Activated CD4-positive, alpha-beta T cell treated with anti-CD3 and anti-CD28 coated beads for 36 hours (primary cell): ENCODE measurements around the gene RUSC1. TPM values are rescaled to one million over a fixed set of nuclear protein-coding genes. Genes with fewer than 3 reads are reported as not detected.

Experiments
- ATAC-seq: fragments of 200-7000 bp; cut with Tn5 transposase; one replicate; pipeline ENCODE4 v1.10.0; 2021; ENCODE audit warnings: mild to moderate bottlenecking, moderate library complexity
- CTCF ChIA-PET: fragments of 350-600 bp; sonication (Branson Sonifier 250); formaldehyde crosslinking; loops from one replicate; lab custom pipeline; 2021; ENCODE audit warnings: antibody characterized with exemption; lab: Charles Lee
- POLR2A ChIA-PET: fragments of 350-600 bp; sonication (Branson Sonifier 250); formaldehyde crosslinking; loops from one replicate; lab custom pipeline; 2021; ENCODE audit warnings: antibody characterized with exemption, inconsistent platforms; lab: Charles Lee
- DNase-seq: peaks from one replicate; pipeline ENCODE4 v3.0.0-alpha.2; 2020
- H3K27ac Mint-ChIP-seq: one replicate; pipeline ENCODE4 v1.8.0; 2021; ENCODE audit warnings: mixed read lengths
- H3K27me3 Mint-ChIP-seq: one replicate; pipeline ENCODE4 v1.8.0; 2021; ENCODE audit warnings: mixed read lengths
- H3K36me3 Mint-ChIP-seq: one replicate; pipeline ENCODE4 v1.8.0; 2021; ENCODE audit warnings: low read depth, mixed read lengths
- H3K4me1 Mint-ChIP-seq: one replicate; pipeline ENCODE4 v1.8.0; 2021; ENCODE audit warnings: mixed read lengths
- H3K4me3 Mint-ChIP-seq: one replicate; pipeline ENCODE4 v1.8.0; 2021; ENCODE audit warnings: mild to moderate bottlenecking, moderate library complexity, mixed read lengths
- H3K9me3 Mint-ChIP-seq: one replicate; pipeline ENCODE4 v1.8.0; 2021; ENCODE audit warnings: low read depth, mixed read lengths
- intact Hi-C, 2 experiments: fragments of 100-400 bp; cut with DNase I in 1 of 2; cut with micrococcal nuclease in 1 of 2; formaldehyde crosslinking; loops; one replicate each; pipeline versions ENCODE4 v1.14.2 to v1.15.1; 2022 to 2024; cut with DNase I, micrococcal nuclease
- total RNA-seq, 2 experiments: library from RNA; stranded (reverse); gene quantifications; one replicate each; pipeline ENCODE4 v1.2.3, GENCODE V29; 2021

RUSC1 gene
- total RNA-seq, 2 experiments from 2014 or later = 21.3 to 22.2 TPM

DNA sequence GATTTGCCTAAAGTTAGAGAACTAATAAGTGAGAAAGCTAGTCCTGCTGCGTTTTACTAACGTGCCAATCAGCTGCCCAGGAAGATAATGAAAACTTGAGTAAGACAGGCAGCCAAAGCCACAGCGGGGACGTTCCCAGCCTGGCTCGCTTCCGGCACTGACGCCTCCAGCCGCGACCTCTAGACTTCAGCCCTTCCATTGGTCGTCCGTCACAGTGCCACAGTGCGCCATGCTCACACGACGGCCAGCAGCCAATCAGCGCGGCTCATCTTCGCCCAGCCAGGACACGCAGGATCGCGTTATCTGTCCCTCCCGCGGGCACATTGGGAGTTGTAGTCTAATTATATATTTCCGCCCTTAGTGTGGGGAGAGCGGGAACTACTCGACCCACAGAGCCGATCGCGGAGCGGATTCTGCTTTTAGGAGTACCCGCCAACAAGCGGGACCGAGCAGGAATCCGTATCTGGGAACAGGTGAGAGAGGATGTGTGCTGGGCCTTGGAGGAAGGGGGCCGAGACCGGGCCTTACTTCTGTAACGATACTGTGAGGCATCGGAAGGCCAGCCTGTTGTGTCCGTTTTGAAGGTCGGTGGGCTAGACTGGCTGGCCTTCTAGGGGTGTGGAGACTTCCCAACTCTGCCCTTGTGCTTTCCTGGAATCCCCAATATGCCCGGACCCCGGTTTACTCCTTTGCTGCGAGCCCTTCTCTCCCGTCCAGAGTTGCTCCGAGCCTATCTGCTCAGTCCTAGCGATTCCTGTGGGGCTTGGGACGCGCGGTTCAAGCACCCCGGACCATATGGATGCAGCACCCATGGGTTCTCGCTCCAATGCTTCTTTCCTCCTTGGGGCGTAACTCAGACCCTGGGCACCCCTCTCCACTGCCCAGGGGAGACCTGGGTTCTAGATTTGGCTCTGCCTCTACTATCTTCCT, 11.9 kb upstream of the RUSC1 start, which contains the start of gene FDPS:
Gene FDPS, plus strand, starts transcription at position 374 of the 930 bp plus-strand sequence. CDS start 924 bp downstream, outside the sequence.
- Mint-ChIP-seq H3K9me3 (no peaks in the 10 kb centered on the region), H3K27ac (peak within 1 kb of the TSS; percentile 98), H3K27me3 (no peaks in the 10 kb centered on the region), H3K4me3 (peak within 1 kb of the TSS; percentile 88), H3K4me1 (peaks cover 34% of the 10 kb centered on the region), H3K36me3 (peaks cover 39% of the 10 kb centered on the region)
- CTCF ChIA-PET = interaction anchor here (0.5 to 2.4 kb wide), 13 partner anchors 10 to 551 kb away, joined by 3 to 28 read pairs (median 4); partner anchors contain the start of genes RUSC1, SCAMP3 and SYT11
- intact Hi-C loops = loop anchor here (1.0 to 10.0 kb wide), 18 partner anchors 15 to 746 kb away; partner anchors contain the start of genes HCN3 (in 2 of the 2), SCAMP3 (in 2 of the 2), ASH1L (in 1 of the 2) and CKS1B (in 1 of the 2)
- ATAC-seq (peak; percentile 99), DNase-seq (peak; percentile 99)
- POLR2A ChIA-PET = interaction anchor here (0.7 to 1.2 kb wide), 5 partner anchors 36 to 329 kb away, joined by 3 to 7 read pairs (median 4); partner anchors contain the start of genes CLK2 and SCAMP3

DNA sequence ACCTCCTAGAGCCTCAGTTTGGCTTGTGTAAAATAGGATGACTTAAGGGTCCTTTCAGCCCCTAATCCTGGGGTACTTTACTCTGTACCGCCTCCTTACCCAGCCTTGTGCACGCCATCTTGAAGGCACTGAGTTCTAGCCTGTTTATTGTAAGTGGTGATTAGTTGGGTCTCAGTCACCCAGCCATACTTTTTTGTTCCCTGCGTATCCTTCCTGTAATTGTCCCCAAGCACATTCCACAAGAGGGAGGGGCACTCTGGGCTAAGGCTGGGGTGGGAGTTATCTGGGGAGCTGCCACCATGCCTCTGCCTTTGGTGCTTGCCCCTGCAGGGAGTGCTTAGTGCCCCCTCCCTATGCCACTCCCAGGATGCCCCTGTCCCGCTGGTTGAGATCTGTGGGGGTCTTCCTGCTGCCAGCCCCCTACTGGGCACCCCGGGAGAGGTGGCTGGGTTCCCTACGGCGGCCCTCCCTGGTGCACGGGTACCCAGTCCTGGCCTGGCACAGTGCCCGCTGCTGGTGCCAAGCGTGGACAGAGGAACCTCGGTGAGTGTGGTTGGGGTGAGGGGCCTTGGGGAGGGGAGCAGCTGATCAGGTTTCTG, 11.2 kb upstream of the RUSC1 start:
- H3K36me3 Mint-ChIP-seq = peaks cover 41% of the 10 kb centered on the region
- no peaks in the 10 kb centered on the region for H3K27me3 Mint-ChIP-seq
- CTCF ChIA-PET = no interaction called here
- DNase-seq (peak; percentile 20), ATAC-seq (no peak)
- intact Hi-C loops = loop anchor here (2.0 to 10.0 kb wide), 5 partner anchors 33 to 715 kb away; partner anchors contain the start of genes DAP3 (in 1 of the 2), HCN3 (in 1 of the 2), MTX1 (in 1 of the 2) and SCAMP3 (in 1 of the 2)
- POLR2A ChIA-PET = no interaction called here
- H3K9me3 Mint-ChIP-seq = no peaks in the 10 kb centered on the region
- peak overlapping the region; percentile 88 for H3K4me3 Mint-ChIP-seq
- H3K4me1 Mint-ChIP-seq = peaks cover 34% of the 10 kb centered on the region
- H3K27ac Mint-ChIP-seq = peak overlapping the region; percentile 98

DNA sequence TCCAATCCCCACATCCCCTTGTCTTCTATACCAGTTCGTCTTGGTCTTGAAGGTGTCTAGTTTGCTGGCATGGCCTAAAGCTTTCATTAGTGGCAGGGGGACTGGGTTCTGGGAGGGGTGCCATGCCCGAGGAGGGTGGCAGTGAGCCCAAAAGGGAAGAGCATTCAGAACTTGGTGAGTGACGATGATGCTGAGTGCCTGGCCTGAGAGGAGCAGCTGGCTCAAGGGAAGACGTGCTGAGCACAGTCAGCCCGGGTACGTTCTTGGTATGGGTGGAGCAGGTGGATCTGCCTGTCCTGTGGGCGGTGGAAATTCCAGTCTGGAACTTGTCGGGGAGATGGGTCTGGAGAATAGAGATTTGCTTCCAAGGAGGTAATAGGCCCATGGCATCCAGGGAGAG, 7.4 kb upstream of the RUSC1 start:
- intact Hi-C loops = no loop called here
- Mint-ChIP-seq H3K36me3 (peaks cover 55% of the 10 kb centered on the region), H3K4me3 (no peak overlapping the region), H3K27me3 (no peaks in the 10 kb centered on the region), H3K9me3 (no peaks in the 10 kb centered on the region), H3K27ac (no peak overlapping the region), H3K4me1 (peaks cover 25% of the 10 kb centered on the region)
- POLR2A ChIA-PET = no interaction called here
- no peak for DNase-seq
- no peak for ATAC-seq
- CTCF ChIA-PET = interaction anchor here (0.6 to 1.6 kb wide), 2 partner anchors 63 to 491 kb away, joined by 3 to 7 read pairs; no protein-coding TSS in a partner anchor

DNA sequence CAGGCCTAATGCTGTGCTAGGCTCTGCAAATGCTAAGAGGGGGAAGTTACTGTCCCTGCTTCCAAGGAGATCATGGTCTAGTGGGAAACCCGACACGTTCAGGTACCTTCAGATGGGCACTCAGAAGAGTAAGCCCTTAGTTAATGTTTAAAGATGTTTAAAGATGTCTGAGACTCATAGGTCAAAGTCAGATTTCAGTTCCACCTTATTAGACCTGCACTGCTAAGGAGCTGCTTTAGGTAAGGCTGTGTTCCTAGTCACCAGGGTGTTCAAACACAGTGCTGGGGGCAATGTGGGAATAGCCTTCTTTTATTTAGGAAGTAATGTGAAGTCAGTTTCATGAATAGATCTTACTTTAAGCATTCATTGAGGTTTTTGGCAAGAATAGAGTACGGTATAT, 3.8 kb upstream of the RUSC1 start:
- Mint-ChIP-seq H3K4me1 (peaks cover 33% of the 10 kb centered on the region), H3K27ac (no peak overlapping the region), H3K4me3 (no peak overlapping the region), H3K27me3 (no peaks in the 10 kb centered on the region), H3K36me3 (peaks cover 51% of the 10 kb centered on the region), H3K9me3 (no peaks in the 10 kb centered on the region)
- ChIA-PET POLR2A (interaction anchor here (0.6 kb wide), 1 partner anchor 363 kb away, joined by 6 read pairs; no protein-coding TSS in a partner anchor), CTCF (interaction anchor here (1.0 to 1.3 kb wide), 3 partner anchors 9 to 66 kb away, joined by 3 to 5 read pairs (median 4); no protein-coding TSS in a partner anchor)
- DNase-seq (no peak), ATAC-seq (no peak)
- intact Hi-C loops = no loop called here

DNA sequence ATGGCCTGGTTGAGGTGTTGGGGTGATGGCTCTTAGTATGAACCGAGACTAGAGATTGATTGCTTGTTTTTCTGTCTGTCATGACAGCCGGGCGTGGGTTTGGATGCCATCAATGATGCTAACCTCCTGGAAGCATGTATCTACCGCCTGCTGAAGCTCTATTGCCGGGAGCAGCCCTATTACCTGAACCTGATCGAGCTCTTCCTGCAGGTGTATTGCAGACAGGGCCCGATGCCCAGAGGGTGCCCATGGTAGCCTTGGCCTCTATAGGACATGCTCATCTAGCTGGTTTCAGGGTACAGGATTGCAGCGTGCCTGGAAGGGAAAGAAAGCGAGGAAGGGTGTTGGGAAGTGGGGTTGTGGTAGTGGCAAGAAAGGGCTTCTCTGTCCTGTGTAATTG, 2.6 kb upstream of the RUSC1 start:
- POLR2A ChIA-PET = interaction anchor here (0.7 kb wide), 1 partner anchor 27 kb away, joined by 3 read pairs; no protein-coding TSS in a partner anchor
- no peak for ATAC-seq
- no peak for DNase-seq
- no peaks in the 10 kb centered on the region for H3K27me3 Mint-ChIP-seq
- no peaks in the 10 kb centered on the region for H3K9me3 Mint-ChIP-seq
- intact Hi-C loops = no loop called here
- H3K36me3 Mint-ChIP-seq = peaks cover 41% of the 10 kb centered on the region
- CTCF ChIA-PET = interaction anchor here (0.6 to 1.5 kb wide), 6 partner anchors 10 to 1400 kb away, joined by 3 to 6 read pairs (median 4); partner anchors contain the start of genes CLK2 and FDPS
- peaks cover 33% of the 10 kb centered on the region for H3K4me1 Mint-ChIP-seq
- no peak overlapping the region for H3K27ac Mint-ChIP-seq
- no peak overlapping the region for H3K4me3 Mint-ChIP-seq

DNA sequence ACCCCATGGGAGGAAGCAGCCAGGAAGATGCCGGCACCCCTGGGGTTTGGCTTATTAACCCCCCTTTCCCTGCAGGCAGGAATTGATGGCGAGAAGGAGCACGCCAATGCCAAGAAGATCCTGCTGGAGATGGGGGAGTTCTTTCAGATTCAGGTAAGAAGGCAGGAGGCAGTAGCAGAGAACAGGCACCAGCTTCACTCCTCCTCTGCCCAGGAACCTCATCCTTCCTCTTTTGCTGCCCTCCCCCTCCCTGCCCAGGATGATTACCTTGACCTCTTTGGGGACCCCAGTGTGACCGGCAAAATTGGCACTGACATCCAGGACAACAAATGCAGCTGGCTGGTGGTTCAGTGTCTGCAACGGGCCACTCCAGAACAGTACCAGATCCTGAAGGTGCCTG, 1.2 kb upstream of the RUSC1 start:
- ChIA-PET CTCF (interaction anchor here (0.6 to 6.1 kb wide), 6 partner anchors 12 to 472 kb away, joined by 3 to 79 read pairs (median 3); partner anchors contain the start of genes CLK2, FDPS and KRTCAP2), POLR2A (no interaction called here)
- Mint-ChIP-seq H3K4me3 (no peak overlapping the region), H3K27me3 (no peaks in the 10 kb centered on the region), H3K9me3 (no peaks in the 10 kb centered on the region), H3K27ac (no peak overlapping the region), H3K4me1 (peaks cover 33% of the 10 kb centered on the region), H3K36me3 (peaks cover 33% of the 10 kb centered on the region)
- intact Hi-C loops = no loop called here
- ATAC-seq = no peak
- no peak for DNase-seq

DNA sequence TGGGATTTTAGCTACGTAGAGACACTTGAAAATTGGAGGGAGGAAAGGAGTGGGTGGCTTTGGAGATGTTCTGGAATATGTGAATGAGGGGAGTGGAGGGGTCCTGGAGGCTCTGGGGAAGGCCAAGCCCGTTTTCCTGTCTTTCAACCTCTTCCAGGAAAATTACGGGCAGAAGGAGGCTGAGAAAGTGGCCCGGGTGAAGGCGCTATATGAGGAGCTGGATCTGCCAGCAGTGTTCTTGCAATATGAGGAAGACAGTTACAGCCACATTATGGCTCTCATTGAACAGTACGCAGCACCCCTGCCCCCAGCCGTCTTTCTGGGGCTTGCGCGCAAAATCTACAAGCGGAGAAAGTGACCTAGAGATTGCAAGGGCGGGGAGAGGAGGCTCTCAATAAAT, 442 bp upstream of the RUSC1 start:
- DNase-seq (no peak), ATAC-seq (no peak)
- Mint-ChIP-seq H3K9me3 (no peaks in the 10 kb centered on the region), H3K36me3 (peaks cover 28% of the 10 kb centered on the region), H3K4me1 (peaks cover 33% of the 10 kb centered on the region), H3K27me3 (no peaks in the 10 kb centered on the region), H3K27ac (no peak overlapping the region), H3K4me3 (peak overlapping the region; percentile 60)
- ChIA-PET POLR2A (no interaction called here), CTCF (interaction anchor here (0.6 to 6.1 kb wide), 13 partner anchors 11 to 472 kb away, joined by 3 to 79 read pairs (median 3); partner anchors contain the start of genes CLK2, FDPS and KRTCAP2)
- intact Hi-C loops = loop anchor here (5.0 to 10.0 kb wide), 7 partner anchors 113 to 657 kb away; partner anchors contain the start of genes ARHGEF2 (in 1 of the 2), DAP3 (in 1 of the 2), MTX1 (in 1 of the 2) and SLC50A1 (in 1 of the 2)

DNA sequence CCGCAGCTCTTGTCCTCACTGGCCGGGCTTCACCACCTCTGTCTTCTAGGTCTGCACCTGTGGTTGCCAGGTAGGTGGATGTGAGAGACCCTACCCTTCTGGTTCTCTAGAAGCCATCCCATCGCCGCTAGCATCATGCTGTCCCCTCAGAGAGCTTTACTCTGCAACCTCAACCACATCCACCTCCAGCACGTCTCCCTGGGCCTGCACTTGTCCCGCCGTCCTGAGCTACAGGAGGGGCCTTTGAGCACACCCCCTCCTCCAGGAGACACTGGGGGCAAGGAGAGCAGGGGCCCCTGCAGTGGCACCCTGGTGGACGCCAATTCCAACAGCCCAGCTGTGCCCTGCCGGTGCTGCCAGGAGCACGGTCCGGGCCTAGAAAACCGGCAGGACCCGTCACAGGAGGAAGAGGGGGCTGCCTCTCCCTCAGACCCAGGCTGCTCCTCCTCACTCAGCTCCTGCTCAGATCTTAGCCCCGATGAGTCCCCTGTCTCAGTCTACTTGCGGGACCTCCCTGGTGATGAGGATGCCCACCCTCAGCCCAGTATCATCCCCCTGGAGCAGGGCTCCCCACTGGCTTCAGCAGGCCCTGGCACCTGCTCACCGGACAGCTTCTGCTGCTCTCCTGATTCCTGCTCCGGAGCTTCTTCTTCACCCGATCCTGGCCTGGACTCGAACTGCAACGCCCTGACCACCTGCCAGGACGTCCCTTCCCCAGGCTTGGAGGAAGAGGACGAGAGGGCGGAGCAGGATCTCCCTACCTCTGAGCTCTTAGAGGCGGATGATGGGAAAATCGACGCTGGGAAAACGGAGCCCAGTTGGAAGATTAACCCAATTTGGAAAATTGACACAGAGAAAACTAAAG, 1.2 kb downstream of the RUSC1 start:
- H3K27ac Mint-ChIP-seq = no peak overlapping the region
- H3K9me3 Mint-ChIP-seq = no peaks in the 10 kb centered on the region
- H3K36me3 Mint-ChIP-seq = peaks cover 25% of the 10 kb centered on the region
- ATAC-seq (no peak), DNase-seq (peak; percentile 16)
- peaks cover 42% of the 10 kb centered on the region for H3K4me1 Mint-ChIP-seq
- H3K4me3 Mint-ChIP-seq = peak overlapping the region; percentile 76
- CTCF ChIA-PET = interaction anchor here (0.6 to 6.1 kb wide), 16 partner anchors 11 to 259 kb away, joined by 3 to 79 read pairs (median 4); partner anchors contain the start of genes FDPS and KRTCAP2
- H3K27me3 Mint-ChIP-seq = no peaks in the 10 kb centered on the region
- intact Hi-C loops = loop anchor here (5.0 to 10.0 kb wide), 7 partner anchors 115 to 655 kb away; partner anchors contain the start of genes ARHGEF2 (in 1 of the 2), DAP3 (in 1 of the 2), MTX1 (in 1 of the 2) and SLC50A1 (in 1 of the 2)
- POLR2A ChIA-PET = interaction anchor here (1.0 to 1.1 kb wide), 2 partner anchors 70 to 699 kb away, joined by 3 to 4 read pairs; no protein-coding TSS in a partner anchor

DNA sequence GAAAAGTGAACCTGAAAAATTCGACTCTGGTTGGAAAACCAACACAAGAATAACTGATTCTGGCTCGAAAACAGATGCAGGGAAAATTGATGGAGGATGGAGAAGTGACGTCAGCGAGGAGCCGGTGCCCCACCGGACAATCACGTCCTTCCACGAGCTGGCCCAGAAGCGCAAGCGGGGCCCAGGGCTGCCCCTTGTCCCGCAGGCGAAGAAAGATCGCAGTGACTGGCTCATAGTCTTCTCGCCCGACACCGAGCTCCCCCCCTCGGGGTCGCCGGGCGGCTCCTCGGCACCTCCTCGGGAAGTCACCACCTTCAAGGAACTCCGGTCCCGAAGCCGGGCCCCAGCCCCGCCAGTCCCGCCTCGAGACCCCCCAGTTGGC, 1.9 kb downstream of the RUSC1 start:
- Mint-ChIP-seq H3K27me3 (no peaks in the 10 kb centered on the region), H3K9me3 (no peaks in the 10 kb centered on the region), H3K36me3 (peaks cover 25% of the 10 kb centered on the region), H3K4me3 (peak overlapping the region; percentile 76), H3K4me1 (peaks cover 42% of the 10 kb centered on the region), H3K27ac (no peak overlapping the region)
- CTCF ChIA-PET = interaction anchor here (0.6 to 6.1 kb wide), 16 partner anchors 12 to 279 kb away, joined by 3 to 79 read pairs (median 4); partner anchors contain the start of genes FDPS and KRTCAP2
- intact Hi-C loops = loop anchor here (5.0 to 10.0 kb wide), 7 partner anchors 115 to 655 kb away; partner anchors contain the start of genes ARHGEF2 (in 1 of the 2), DAP3 (in 1 of the 2), MTX1 (in 1 of the 2) and SLC50A1 (in 1 of the 2)
- POLR2A ChIA-PET = interaction anchor here (1.0 to 1.2 kb wide), 3 partner anchors 50 to 699 kb away, joined by 3 to 4 read pairs (median 3); partner anchors contain the start of gene CLK2
- ATAC-seq = no peak
- DNase-seq = peak; percentile 49
